ENCODE measurements around the gene SPDYE18. TPM values are rescaled to one million over a fixed set of nuclear protein-coding genes. Genes with fewer than 3 reads are reported as not detected.
"Not testable (repeated sequence)": the region's sequence is repeated elsewhere in the genome, so short reads cannot be mapped to it uniquely, and the experiment has no call there.

The SPDYE18 gene
- total and polyA plus RNA-seq, 10 of the 15 experiments (the other 5 are each of a cell fraction or from before 2014, with no cell fraction given) = 0.23 to 0.74 (median 0.29) TPM; not detected in 3

GRCh38 chr7:77005461-77006057, 56.8 kb downstream of the SPDYE18 start:
- H3K79me2 ChIP-seq (ENCODE audit: control insufficient read depth, insufficient read depth, low read length); BruUV-seq (replicated peaks); SMC1A ChIA-PET (ENCODE audit: uncharacterized antibody, unreplicated experiment); intact Hi-C loops (cut with micrococcal nuclease; ENCODE audit: unreplicated experiment); FAIRE-seq; DNase-seq (ENCODE audit: low read depth, low spot score); H3K36me3 ChIP-seq (ENCODE audit: control insufficient read depth in 2 of 2, insufficient read depth in 2 of 2, low read length in 1 of 2); H4K20me1 ChIP-seq (ENCODE audit: control insufficient read depth, insufficient read depth); H3K9me3 ChIP-seq (replicated peaks; ENCODE audit: control insufficient read depth, insufficient read depth, low read length); H2AFZ ChIP-seq (ENCODE audit: control insufficient read depth, low read depth, low read length); ATAC-seq; RAD21 ChIA-PET (ENCODE audit: unreplicated experiment); H3K9ac ChIP-seq (ENCODE audit: control insufficient read depth, insufficient read depth, low read length); H3K4me3 ChIP-seq; H3K4me2 ChIP-seq (ENCODE audit: control insufficient read depth, insufficient read depth); H3K27me3 ChIP-seq (replicated peaks in 1 of 2; ENCODE audit: control insufficient read depth in 2 of 2, insufficient read depth in 2 of 2, low read length in 1 of 2); CTCF ChIA-PET; H3K27ac ChIP-seq (ENCODE audit: control insufficient read depth, insufficient read depth); H3K4me1 ChIP-seq (ENCODE audit: control insufficient read depth, insufficient read depth, low read length); POLR2A ChIA-PET: not testable (repeated sequence)
- WGBS (ENCODE audit: insufficient coverage, insufficient replicate concordance, low lambda C conversion rate, missing lambda C conversion rate) = 77% methylated on average over 17 of the region's 27 CpGs
- in situ Hi-C loops (cut with MboI) = loop anchor here (25.0 kb wide), 1 partner anchor 493 kb away; the partner anchor contains the start of gene UPK3B

GRCh38 chr7:77004151-77004550, 58.2 kb downstream of the SPDYE18 start:
- RAD21 ChIA-PET (ENCODE audit: unreplicated experiment); H2AFZ ChIP-seq (ENCODE audit: control insufficient read depth, low read depth, low read length); DNase-seq (ENCODE audit: low read depth, low spot score); H3K79me2 ChIP-seq (ENCODE audit: control insufficient read depth, insufficient read depth, low read length); FAIRE-seq; CTCF ChIA-PET; H3K4me3 ChIP-seq; H4K20me1 ChIP-seq (ENCODE audit: control insufficient read depth, insufficient read depth); H3K36me3 ChIP-seq (ENCODE audit: control insufficient read depth in 2 of 2, insufficient read depth in 2 of 2, low read length in 1 of 2); H3K4me2 ChIP-seq (ENCODE audit: control insufficient read depth, insufficient read depth); H3K9me3 ChIP-seq (replicated peaks; ENCODE audit: control insufficient read depth, insufficient read depth, low read length); H3K27me3 ChIP-seq (replicated peaks in 1 of 2; ENCODE audit: control insufficient read depth in 2 of 2, insufficient read depth in 2 of 2, low read length in 1 of 2); H3K4me1 ChIP-seq (ENCODE audit: control insufficient read depth, insufficient read depth, low read length); H3K27ac ChIP-seq (ENCODE audit: control insufficient read depth, insufficient read depth); BruUV-seq (replicated peaks); intact Hi-C loops (cut with micrococcal nuclease; ENCODE audit: unreplicated experiment); H3K9ac ChIP-seq (ENCODE audit: control insufficient read depth, insufficient read depth, low read length); ATAC-seq; POLR2A ChIA-PET; SMC1A ChIA-PET (ENCODE audit: uncharacterized antibody, unreplicated experiment): not testable (repeated sequence)
- WGBS (ENCODE audit: insufficient coverage, insufficient replicate concordance, low lambda C conversion rate, missing lambda C conversion rate) = 90% methylated on average over 13 of the region's 18 CpGs
- in situ Hi-C loops (cut with MboI) = loop anchor here (25.0 kb wide), 1 partner anchor 492 kb away; the partner anchor contains the start of gene UPK3B

- H4K20me1 ChIP-seq (ENCODE audit: control insufficient read depth, insufficient read depth); RAD21 ChIA-PET (ENCODE audit: unreplicated experiment); H2AFZ ChIP-seq (ENCODE audit: control insufficient read depth, low read depth, low read length); H3K4me2 ChIP-seq (ENCODE audit: control insufficient read depth, insufficient read depth); POLR2A ChIA-PET; H3K27ac ChIP-seq (ENCODE audit: control insufficient read depth, insufficient read depth); H3K36me3 ChIP-seq (ENCODE audit: control insufficient read depth in 2 of 2, insufficient read depth in 2 of 2, low read length in 1 of 2); H3K27me3 ChIP-seq (replicated peaks in 1 of 2; ENCODE audit: control insufficient read depth in 2 of 2, insufficient read depth in 2 of 2, low read length in 1 of 2); DNase-seq (ENCODE audit: low read depth, low spot score); H3K4me1 ChIP-seq (ENCODE audit: control insufficient read depth, insufficient read depth, low read length); FAIRE-seq; SMC1A ChIA-PET (ENCODE audit: uncharacterized antibody, unreplicated experiment); CTCF ChIA-PET; H3K9me3 ChIP-seq (replicated peaks; ENCODE audit: control insufficient read depth, insufficient read depth, low read length); H3K9ac ChIP-seq (ENCODE audit: control insufficient read depth, insufficient read depth, low read length); intact Hi-C loops (cut with micrococcal nuclease; ENCODE audit: unreplicated experiment); H3K79me2 ChIP-seq (ENCODE audit: control insufficient read depth, insufficient read depth, low read length); H3K4me3 ChIP-seq; ATAC-seq: not testable (repeated sequence)
- 98% methylated on average over 10 of the region's 10 CpGs for WGBS (ENCODE audit: insufficient coverage, insufficient replicate concordance, low lambda C conversion rate, missing lambda C conversion rate)
- BruUV-seq (replicated peaks) = TSS peak; percentile 26
- in situ Hi-C loops (cut with MboI) = loop anchor here (25.0 kb wide), 1 partner anchor 491 kb away; the partner anchor contains the start of gene UPK3B
These were observed 59.1 kb downstream of the SPDYE18 start for GRCh38 chr7:77003241-77003640.

- FAIRE-seq; H3K9me3 ChIP-seq (replicated peaks; ENCODE audit: control insufficient read depth, insufficient read depth, low read length); H3K4me2 ChIP-seq (ENCODE audit: control insufficient read depth, insufficient read depth); ATAC-seq; H3K79me2 ChIP-seq (ENCODE audit: control insufficient read depth, insufficient read depth, low read length); CTCF ChIA-PET; H3K36me3 ChIP-seq (ENCODE audit: control insufficient read depth in 2 of 2, insufficient read depth in 2 of 2, low read length in 1 of 2); H3K4me3 ChIP-seq; POLR2A ChIA-PET; DNase-seq (ENCODE audit: low read depth, low spot score); H3K27me3 ChIP-seq (replicated peaks in 1 of 2; ENCODE audit: control insufficient read depth in 2 of 2, insufficient read depth in 2 of 2, low read length in 1 of 2); H3K4me1 ChIP-seq (ENCODE audit: control insufficient read depth, insufficient read depth, low read length); H4K20me1 ChIP-seq (ENCODE audit: control insufficient read depth, insufficient read depth); BruUV-seq (replicated peaks); H2AFZ ChIP-seq (ENCODE audit: control insufficient read depth, low read depth, low read length); H3K9ac ChIP-seq (ENCODE audit: control insufficient read depth, insufficient read depth, low read length); SMC1A ChIA-PET (ENCODE audit: uncharacterized antibody, unreplicated experiment); H3K27ac ChIP-seq (ENCODE audit: control insufficient read depth, insufficient read depth); RAD21 ChIA-PET (ENCODE audit: unreplicated experiment); intact Hi-C loops (cut with micrococcal nuclease; ENCODE audit: unreplicated experiment): not testable (repeated sequence)
- in situ Hi-C loops (cut with MboI) = loop anchor here (25.0 kb wide), 1 partner anchor 490 kb away; the partner anchor contains the start of gene UPK3B
- WGBS (ENCODE audit: insufficient coverage, insufficient replicate concordance, low lambda C conversion rate, missing lambda C conversion rate) = 96% methylated on average over 21 of the region's 21 CpGs
These were observed 59.6 kb downstream of the SPDYE18 start for GRCh38 chr7:77002678-77003233.

Data from GM12878 (cell line).